SK-N-SH (cell line): Measurements from ENCODE around the gene AHSG.
"Not testable (repeated sequence)": the region's sequence is repeated elsewhere in the genome, so short reads cannot be mapped to it uniquely, and the experiment has no call there.

Experiments used
- FOXM1 ChIP-seq: IDR thresholded peaks from 2 replicates; pipeline ENCODE4 v1.4.0; 2012; ENCODE audit warnings: low read depth, mild to moderate bottlenecking
- TEAD4 ChIP-seq: IDR thresholded peaks from 2 replicates; pipeline ENCODE4 v1.4.0; 2012; ENCODE audit warnings: mild to moderate bottlenecking, borderline replicate concordance; ENCODE audit not compliant: insufficient read depth
- TF ChIP-seq, protein P1 (sequence below): fragments of 200-600 bp; sonication (generic); IDR thresholded peaks from 2 replicates; pipeline ENCODE4 v1.6.1; 2017; ENCODE audit warnings: antibody characterized with exemption, mild to moderate bottlenecking, moderate library complexity
- TF ChIP-seq, protein P2 (sequence below): IDR thresholded peaks from 2 replicates; pipeline ENCODE4 v1.4.0; 2012; ENCODE audit warnings: low read depth

DNA sequence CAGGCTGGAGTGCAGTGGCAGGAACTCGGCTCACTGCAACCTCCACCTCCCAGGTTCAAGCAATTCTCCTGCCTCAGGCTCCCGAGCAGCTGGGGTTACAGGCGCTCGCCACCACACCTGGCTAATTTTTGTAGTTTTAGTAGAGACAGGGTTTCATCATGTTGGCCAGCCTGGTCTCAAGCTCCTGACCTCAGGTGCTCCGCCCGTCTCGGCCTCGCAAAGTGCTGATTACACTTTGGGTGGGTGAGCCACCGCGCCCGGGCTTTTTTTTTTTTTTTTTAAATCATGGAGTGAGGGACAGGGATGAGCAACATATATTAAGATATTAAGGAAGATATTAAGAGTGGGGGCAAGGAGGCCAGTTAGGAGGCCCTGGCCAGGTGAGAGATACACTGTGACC is 43.5 kb upstream of the AHSG start:
- TF ChIP-seq, protein P1, sequence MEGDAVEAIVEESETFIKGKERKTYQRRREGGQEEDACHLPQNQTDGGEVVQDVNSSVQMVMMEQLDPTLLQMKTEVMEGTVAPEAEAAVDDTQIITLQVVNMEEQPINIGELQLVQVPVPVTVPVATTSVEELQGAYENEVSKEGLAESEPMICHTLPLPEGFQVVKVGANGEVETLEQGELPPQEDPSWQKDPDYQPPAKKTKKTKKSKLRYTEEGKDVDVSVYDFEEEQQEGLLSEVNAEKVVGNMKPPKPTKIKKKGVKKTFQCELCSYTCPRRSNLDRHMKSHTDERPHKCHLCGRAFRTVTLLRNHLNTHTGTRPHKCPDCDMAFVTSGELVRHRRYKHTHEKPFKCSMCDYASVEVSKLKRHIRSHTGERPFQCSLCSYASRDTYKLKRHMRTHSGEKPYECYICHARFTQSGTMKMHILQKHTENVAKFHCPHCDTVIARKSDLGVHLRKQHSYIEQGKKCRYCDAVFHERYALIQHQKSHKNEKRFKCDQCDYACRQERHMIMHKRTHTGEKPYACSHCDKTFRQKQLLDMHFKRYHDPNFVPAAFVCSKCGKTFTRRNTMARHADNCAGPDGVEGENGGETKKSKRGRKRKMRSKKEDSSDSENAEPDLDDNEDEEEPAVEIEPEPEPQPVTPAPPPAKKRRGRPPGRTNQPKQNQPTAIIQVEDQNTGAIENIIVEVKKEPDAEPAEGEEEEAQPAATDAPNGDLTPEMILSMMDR = not testable (repeated sequence)
- TF ChIP-seq TEAD4, FOXM1: not testable (repeated sequence)
- TF ChIP-seq, protein P2, sequence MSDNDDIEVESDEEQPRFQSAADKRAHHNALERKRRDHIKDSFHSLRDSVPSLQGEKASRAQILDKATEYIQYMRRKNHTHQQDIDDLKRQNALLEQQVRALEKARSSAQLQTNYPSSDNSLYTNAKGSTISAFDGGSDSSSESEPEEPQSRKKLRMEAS = not testable (repeated sequence)
